Measurements from ENCODE around the gene SPRR5. TPM values are rescaled to one million over a fixed set of nuclear protein-coding genes. Genes with fewer than 3 reads are reported as not detected.

The SPRR5 gene
- total and polyA plus RNA-seq, 2 of the 8 experiments (the other 6 are each of a cell fraction or from before 2014, with no cell fraction given), result not detected

DNA sequence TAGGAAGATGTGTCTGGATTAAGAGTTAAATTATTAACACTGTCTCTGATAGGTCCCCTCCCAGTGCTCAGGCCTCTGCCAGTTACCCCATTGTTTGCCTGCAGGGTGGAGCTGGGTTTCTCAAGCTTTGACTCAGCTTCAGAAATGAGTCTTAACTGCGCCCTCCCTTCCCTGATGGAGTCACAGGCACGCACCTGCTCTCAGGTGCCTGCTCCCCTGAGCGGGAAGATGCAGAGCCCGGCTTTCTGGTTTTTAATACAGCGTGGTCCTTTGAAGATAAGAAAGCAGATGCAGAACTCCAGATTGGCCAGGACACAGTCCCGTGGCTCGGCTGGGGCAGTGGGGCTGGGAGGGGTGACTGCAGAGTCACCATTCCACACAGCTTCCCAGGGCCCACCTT, 20.2 kb downstream of the SPRR5 start:
- Histone ChIP-seq H3K23ac (ENCODE audit: insufficient read length) (no peak overlapping the region), H2AK5ac (ENCODE audit: low read depth, low read length) (no peak overlapping the region), H3K4ac (replicated peaks; ENCODE audit: insufficient read length, low read depth, low read length) (no peak overlapping the region), H3K27ac (ENCODE audit: low read depth, low read length) (no peak overlapping the region), H3K27me3 (replicated peaks in 1 of 4; ENCODE audit: control insufficient read depth in 3 of 4, extremely low read depth in 1 of 4, insufficient read depth in 3 of 4, low read length in 3 of 4) (no peaks in the 10 kb centered on the region), H2BK5ac (ENCODE audit: low read depth, low read length) (no peak overlapping the region), H2BK12ac (ENCODE audit: low read depth, low read length) (no peak overlapping the region), H3K79me2 (ENCODE audit: control insufficient read depth in 1 of 2, insufficient read depth in 2 of 2, low read length in 2 of 2) (no peaks in the 10 kb centered on the region), H3K18ac (ENCODE audit: extremely low read depth, low read length) (no peak overlapping the region), H4K5ac (ENCODE audit: insufficient read length, low read depth, low read length) (no peak overlapping the region), H2BK20ac (ENCODE audit: low read length) (no peak overlapping the region), H2BK15ac (ENCODE audit: low read length) (no peak overlapping the region), H4K8ac (ENCODE audit: extremely low read depth, insufficient read depth, low read length) (no peak overlapping the region), H3K14ac (ENCODE audit: insufficient read length) (no peak overlapping the region), H2AFZ (ENCODE audit: low read length) (no peak overlapping the region), H3K9me3 (ENCODE audit: insufficient read depth in 2 of 2, low read depth in 1 of 2, low read length in 1 of 2) (peaks cover 0 to 4% of the 10 kb centered on the region in 2 experiments; a peak in 1 of 4 replicates), H2BK120ac (replicated peaks; ENCODE audit: low read depth, low read length) (no peak overlapping the region), H3K36me3 (ENCODE audit: control insufficient read depth in 2 of 4, insufficient read depth in 4 of 4, low read length in 3 of 4) (no peaks in the 10 kb centered on the region), H4K20me1 (replicated peaks in 1 of 2; ENCODE audit: control insufficient read depth in 1 of 2, insufficient read depth in 2 of 2, low read length in 2 of 2) (no peaks in the 10 kb centered on the region), H3K4me1 (replicated peaks in 1 of 4; ENCODE audit: control insufficient read depth in 3 of 4, insufficient read depth in 4 of 4, low read length in 3 of 4) (no peaks in the 10 kb centered on the region), H3K79me1 (ENCODE audit: low read depth, low read length) (no peaks in the 10 kb centered on the region), H4K91ac (replicated peaks; ENCODE audit: insufficient read length, low read length) (no peak overlapping the region), H3K4me2 (ENCODE audit: insufficient read depth in 1 of 2, low read depth in 2 of 2, low read length in 2 of 2) (no peak overlapping the region), H3K9ac (replicated peaks in 1 of 4; ENCODE audit: extremely low read depth in 1 of 4, low read depth in 3 of 4, low read length in 3 of 4) (no peak overlapping the region), H3K56ac (replicated peaks; ENCODE audit: insufficient read length, low read depth, low read length) (no peak overlapping the region), H3K4me3 (ENCODE audit: extremely low read depth in 1 of 4, insufficient read depth in 2 of 4, low read depth in 3 of 4, low read length in 4 of 4) (no peak overlapping the region), H3K23me2 (ENCODE audit: low read depth, low read length) (no peaks in the 10 kb centered on the region)
- FAIRE-seq (no peak), DNase-seq (ENCODE audit: low read depth in 1 of 2, low spot score in 2 of 2) (no peak)
- CTCF ChIA-PET (ENCODE audit: partially characterized antibody), result interaction anchor here (0.7 to 4.7 kb wide), 4 partner anchors 96 to 257 kb away, joined by 3 to 27 read pairs (median 4); no protein-coding TSS in a partner anchor
- TF ChIP-seq SRF (IDR thresholded peaks at IDR 0.05; ENCODE audit: low read depth, low read length) (no peak), CBX5 (IDR thresholded peaks at IDR 0.05; ENCODE audit: low read depth, low read length) (no peak), POU5F1 (IDR thresholded peaks at IDR 0.05; ENCODE audit: low read depth, low read length) (no peak), SUZ12 (IDR thresholded peaks at IDR 0.05; ENCODE audit: low read length) (no peak), TBP (IDR thresholded peaks at IDR 0.05; ENCODE audit: low read depth, low read length) (no peak), TAF7 (optimal IDR thresholded peaks at IDR 0.05; ENCODE audit: borderline replicate concordance, low read depth, low read length) (no peak), TEAD4 (IDR thresholded peaks at IDR 0.05; ENCODE audit: low read depth, low read length) (no peak), HDAC6 (IDR thresholded peaks at IDR 0.05; ENCODE audit: low read depth, low read length) (no peak), TAF1 (IDR thresholded peaks at IDR 0.05; ENCODE audit: low read depth, low read length) (no peak), NRF1 (IDR thresholded peaks at IDR 0.05; ENCODE audit: low read depth, low read length) (no peak), CHD1 (IDR thresholded peaks at IDR 0.05; ENCODE audit: low read depth, low read length) (no peak), YY1 (IDR thresholded peaks at IDR 0.05; ENCODE audit: low read depth, low read length) (no peak), SP4 (IDR thresholded peaks at IDR 0.05; ENCODE audit: low read length) (no peak), KDM5A (IDR thresholded peaks at IDR 0.05; ENCODE audit: low read length) (no peak), EZH2 (IDR thresholded peaks at IDR 0.05; ENCODE audit: low read depth, low read length, severe bottlenecking) (no peak)
- TF ChIP-seq, protein P1, sequence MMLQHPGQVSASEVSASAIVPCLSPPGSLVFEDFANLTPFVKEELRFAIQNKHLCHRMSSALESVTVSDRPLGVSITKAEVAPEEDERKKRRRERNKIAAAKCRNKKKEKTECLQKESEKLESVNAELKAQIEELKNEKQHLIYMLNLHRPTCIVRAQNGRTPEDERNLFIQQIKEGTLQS (IDR thresholded peaks at IDR 0.05; ENCODE audit: insufficient read depth, low read depth, low read length), result no peak
- POLR2A ChIA-PET (ENCODE audit: partially characterized antibody), result no interaction called here
- 89% methylated on average over 7 of the region's 7 CpGs; no CpG with 5 or more reads in 1 of the 2 experiments for WGBS, 2 experiments (ENCODE audit: extremely low coverage in 1 of 2, insufficient coverage in 1 of 2, insufficient read length in 1 of 2, insufficient replicate concordance in 2 of 2, low coverage in 1 of 2, low lambda C conversion rate in 2 of 2, missing lambda C conversion rate in 1 of 2)

All from H1 (cell line).